Mucosa of descending colon (tissue), 3 donors: ENCODE measurements around the gene DSCAM. TPM values are rescaled to one million over a fixed set of nuclear protein-coding genes. Genes with fewer than 3 reads are reported as not detected.

ENCODE experiments used
- ATAC-seq: fragments of 200-7000 bp; cut with Tn5 transposase; one replicate; pipeline ENCODE4 v1.9.1; 2020; ENCODE audit warnings: mild to moderate bottlenecking, moderate library complexity
- DNase-seq, 3 donors: peaks; one replicate each; pipeline ENCODE4 v3.0.0-alpha.2; 2020
- H3K36me3 ChIP-seq: fragments of 200-600 bp; one replicate; pipeline ENCODE4 v1.8.0; 2021; ENCODE audit warnings: low read depth, mild to moderate bottlenecking
- H3K4me1 ChIP-seq: fragments of 200-600 bp; one replicate; pipeline ENCODE4 v1.8.0; 2021; ENCODE audit warnings: low read depth, mild to moderate bottlenecking
- H3K4me3 ChIP-seq: fragments of 200-600 bp; one replicate; pipeline ENCODE4 v1.8.0; 2021; ENCODE audit warnings: mild to moderate bottlenecking
- H3K9me3 ChIP-seq: fragments of 200-600 bp; one replicate; pipeline ENCODE4 v1.8.0; 2021; ENCODE audit warnings: mild to moderate bottlenecking
- intact Hi-C, 2 donors: fragments of 100-400 bp; cut with DNase I in 1 of 2; cut with micrococcal nuclease in 1 of 2; formaldehyde crosslinking; loops; one replicate each; pipeline versions ENCODE4 v1.11.0 to v1.11.1; 2022; cut with DNase I, micrococcal nuclease
- total RNA-seq, 3 donors: library from RNA; stranded (reverse); fragmentation: NEBNext Ultra II Directional in 2 of 3; extraction: Animal tissue kit (Norgen Biotek cat#: 25700) in 2 of 3; gene quantifications; one replicate each; pipeline versions ENCODE4 v1.2.1 to v1.2.4, GENCODE V29; 2021 to 2023
- TF ChIP-seq, protein P1 (sequence below): fragments of 200-600 bp; IDR thresholded peaks from one replicate; pipeline ENCODE4 v1.8.0; 2022; ENCODE audit warnings: antibody characterized with exemption, mild to moderate bottlenecking
- donor health status: DM: no; HTN: no; CAD: no; lungs with moderate emphysema.
- donor health status: DM: no; HTN: no; CAD: no.
- donor health status: DM: no; HTN: yes; CAD: no.

DSCAM gene
- total RNA-seq, 3 donors from 2014 or later = 0.35 TPM; not detected in 2

DNA sequence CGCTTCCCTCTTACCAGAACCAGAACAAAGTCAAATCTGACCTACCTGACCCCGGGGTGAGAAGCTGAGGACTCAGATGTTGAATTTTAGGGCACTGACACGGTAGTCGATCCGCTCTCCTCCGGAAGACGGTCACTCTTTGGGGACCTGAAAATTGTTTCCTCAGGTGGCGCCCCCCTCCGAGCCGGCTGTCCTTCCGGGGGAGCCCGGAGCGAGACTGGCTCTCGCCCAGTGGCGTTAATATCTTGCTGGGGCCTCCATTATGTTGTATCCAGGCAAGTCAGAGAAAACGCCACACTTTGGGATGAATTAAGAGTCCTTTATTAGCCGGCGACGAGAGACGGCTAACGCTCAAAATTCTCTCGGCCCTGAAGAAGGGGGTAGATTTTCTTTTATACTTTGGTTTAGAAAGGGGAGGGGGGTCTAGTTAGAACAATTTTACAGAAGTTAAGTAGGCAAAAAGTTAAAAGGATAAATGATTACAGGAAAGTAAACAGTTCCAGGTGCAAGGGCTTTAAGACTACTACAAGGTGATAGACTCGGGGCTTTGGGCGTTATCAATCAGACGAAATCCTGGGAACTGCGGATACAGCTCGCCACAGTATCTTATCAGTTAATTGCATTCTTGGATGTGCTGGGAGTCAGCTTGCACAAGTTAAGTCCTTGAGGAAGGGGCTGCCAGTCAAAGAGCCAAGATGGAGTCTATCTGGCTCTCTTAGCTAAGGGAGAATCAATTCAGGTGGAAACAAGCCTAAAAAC is 269.5 kb downstream of the DSCAM start:
- intact Hi-C loops = no loop called here
- Histone ChIP-seq H3K4me3 (no peak overlapping the region), H3K9me3 (no peaks in the 10 kb centered on the region), H3K36me3 (no peaks in the 10 kb centered on the region), H3K4me1 (no peaks in the 10 kb centered on the region)
- DNase-seq (no peak), ATAC-seq (no peak)
- TF ChIP-seq, protein P1, sequence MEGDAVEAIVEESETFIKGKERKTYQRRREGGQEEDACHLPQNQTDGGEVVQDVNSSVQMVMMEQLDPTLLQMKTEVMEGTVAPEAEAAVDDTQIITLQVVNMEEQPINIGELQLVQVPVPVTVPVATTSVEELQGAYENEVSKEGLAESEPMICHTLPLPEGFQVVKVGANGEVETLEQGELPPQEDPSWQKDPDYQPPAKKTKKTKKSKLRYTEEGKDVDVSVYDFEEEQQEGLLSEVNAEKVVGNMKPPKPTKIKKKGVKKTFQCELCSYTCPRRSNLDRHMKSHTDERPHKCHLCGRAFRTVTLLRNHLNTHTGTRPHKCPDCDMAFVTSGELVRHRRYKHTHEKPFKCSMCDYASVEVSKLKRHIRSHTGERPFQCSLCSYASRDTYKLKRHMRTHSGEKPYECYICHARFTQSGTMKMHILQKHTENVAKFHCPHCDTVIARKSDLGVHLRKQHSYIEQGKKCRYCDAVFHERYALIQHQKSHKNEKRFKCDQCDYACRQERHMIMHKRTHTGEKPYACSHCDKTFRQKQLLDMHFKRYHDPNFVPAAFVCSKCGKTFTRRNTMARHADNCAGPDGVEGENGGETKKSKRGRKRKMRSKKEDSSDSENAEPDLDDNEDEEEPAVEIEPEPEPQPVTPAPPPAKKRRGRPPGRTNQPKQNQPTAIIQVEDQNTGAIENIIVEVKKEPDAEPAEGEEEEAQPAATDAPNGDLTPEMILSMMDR = no peak

DNA sequence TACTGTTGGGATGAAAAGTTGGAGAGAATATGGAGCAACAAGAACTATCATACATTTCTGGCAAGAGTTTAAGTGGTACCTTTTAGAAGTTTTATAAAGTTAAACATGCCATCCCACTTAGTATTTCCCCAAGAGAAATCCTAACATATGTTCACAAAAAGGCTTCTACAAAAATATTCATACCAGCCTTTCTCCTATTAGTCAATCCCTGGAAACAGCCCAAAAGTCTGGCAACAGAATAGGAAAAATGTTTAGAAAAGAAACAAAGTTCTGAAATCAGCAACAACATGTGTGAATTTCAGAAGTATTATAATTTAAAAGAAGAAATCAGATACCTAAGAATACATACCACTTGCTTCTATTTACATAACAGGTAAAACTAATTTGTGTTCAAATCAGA is 271.0 kb downstream of the DSCAM start:
- TF ChIP-seq, protein P1 = no peak
- no peaks in the 10 kb centered on the region for H3K36me3 ChIP-seq
- no peak for ATAC-seq

DNA sequence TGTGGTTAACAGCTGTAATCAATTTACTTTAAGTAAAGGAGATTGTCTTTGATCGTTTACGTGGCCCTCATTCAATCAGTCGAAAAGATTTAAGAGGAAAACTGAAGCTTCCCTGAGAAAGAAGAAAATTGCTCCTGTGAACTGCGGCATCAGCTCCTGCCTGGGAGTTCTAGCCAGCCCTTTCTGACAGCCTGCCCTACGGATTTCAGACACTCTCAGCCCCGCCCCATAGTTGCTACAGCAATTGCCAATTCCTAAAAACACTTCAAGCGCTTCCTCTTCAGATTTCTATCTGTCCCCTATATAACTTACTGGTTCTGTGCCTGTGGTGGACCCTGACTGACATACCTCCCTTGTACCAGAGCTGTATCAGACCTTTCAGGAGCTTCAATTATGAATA is 277.6 kb downstream of the DSCAM start:
- H3K4me3 ChIP-seq = no peak overlapping the region
- TF ChIP-seq, protein P1 = no peak
- ATAC-seq (no peak), DNase-seq (no peak)
- no peaks in the 10 kb centered on the region for H3K4me1 ChIP-seq
- no peaks in the 10 kb centered on the region for H3K9me3 ChIP-seq
- intact Hi-C loops = no loop called here
- H3K36me3 ChIP-seq = no peaks in the 10 kb centered on the region

More for the DNA sequence above, 271.0 kb downstream of the DSCAM start:
- Histone ChIP-seq H3K4me1 (no peaks in the 10 kb centered on the region), H3K4me3 (no peak overlapping the region), H3K9me3 (no peaks in the 10 kb centered on the region)
- intact Hi-C loops = no loop called here
- DNase-seq = no peak

DNA sequence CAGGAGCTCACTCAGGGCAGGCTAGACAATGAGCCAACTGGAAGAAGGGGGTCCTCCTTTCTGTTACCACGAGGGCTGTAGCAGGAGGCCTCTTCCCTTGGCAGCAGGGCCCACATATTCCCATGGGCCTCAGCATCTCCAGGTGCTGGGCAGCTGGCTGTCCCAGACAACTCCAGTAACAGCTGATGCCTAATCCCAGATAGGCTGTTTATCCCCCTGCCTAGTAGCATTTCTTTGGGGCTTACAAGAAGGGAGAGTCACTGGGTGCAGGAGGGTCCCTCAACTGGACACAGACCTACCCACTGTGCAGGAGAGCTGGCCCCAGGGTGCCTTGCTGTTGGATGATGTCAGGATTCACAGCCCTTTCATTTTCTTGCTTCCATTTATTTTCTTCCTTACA is 278.2 kb downstream of the DSCAM start:
- DNase-seq = no peak
- ATAC-seq = no peak
- no peaks in the 10 kb centered on the region for H3K36me3 ChIP-seq
- TF ChIP-seq, protein P1 = no peak
- no peak overlapping the region for H3K4me3 ChIP-seq
- intact Hi-C loops = no loop called here
- no peaks in the 10 kb centered on the region for H3K4me1 ChIP-seq
- H3K9me3 ChIP-seq = no peaks in the 10 kb centered on the region

DNA sequence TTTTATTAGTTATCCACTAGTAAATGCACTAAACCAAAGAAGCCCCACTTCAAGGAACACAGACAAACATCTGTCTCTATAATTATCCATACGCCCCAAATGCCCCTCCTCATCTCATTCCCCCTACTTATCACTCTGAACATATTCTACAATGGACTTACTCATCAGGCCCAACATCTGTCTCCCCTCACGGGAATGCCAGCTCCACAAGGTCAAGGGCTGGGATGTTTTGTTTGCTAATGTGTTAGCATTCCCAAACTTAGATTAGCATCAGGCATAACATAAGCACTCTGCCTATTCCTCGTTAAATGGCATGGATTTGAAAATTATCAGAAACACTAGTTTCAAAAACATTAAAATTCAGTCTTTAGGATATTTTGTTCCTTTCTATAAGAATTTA is 279.5 kb downstream of the DSCAM start:
- DNase-seq (no peak), ATAC-seq (no peak)
- no peaks in the 10 kb centered on the region for H3K9me3 ChIP-seq
- H3K4me1 ChIP-seq = no peaks in the 10 kb centered on the region
- TF ChIP-seq, protein P1 = no peak
- no peak overlapping the region for H3K4me3 ChIP-seq
- intact Hi-C loops = no loop called here
- no peaks in the 10 kb centered on the region for H3K36me3 ChIP-seq

DNA sequence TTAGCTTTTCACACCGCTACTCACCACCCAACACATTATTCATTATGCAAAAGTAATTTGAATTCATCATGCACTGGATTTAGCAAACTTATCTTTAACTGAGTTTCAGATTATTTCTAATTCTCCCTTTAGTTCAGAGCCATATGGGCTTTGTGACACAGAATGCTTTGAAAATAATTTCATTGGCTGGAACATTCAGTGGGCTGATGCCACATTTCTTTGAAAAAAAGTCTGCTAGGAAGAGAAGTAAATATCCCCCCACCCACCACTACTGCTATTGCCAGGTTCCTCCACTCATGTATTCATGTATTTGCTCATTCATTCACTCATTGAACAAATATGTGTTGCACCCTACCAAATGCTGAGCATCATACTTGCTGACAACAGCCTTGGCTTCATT is 280.5 kb downstream of the DSCAM start:
- Histone ChIP-seq H3K4me1 (no peaks in the 10 kb centered on the region), H3K4me3 (no peak overlapping the region), H3K36me3 (no peaks in the 10 kb centered on the region), H3K9me3 (peaks cover 6% of the 10 kb centered on the region)
- TF ChIP-seq, protein P1 = no peak
- ATAC-seq (no peak), DNase-seq (no peak)
- intact Hi-C loops = no loop called here
